GM15510 (cell line): ENCODE data around the gene ARHGAP21.

ENCODE experiments used
- POLR2A ChIP-seq: IDR thresholded peaks from 3 replicates; pipeline ENCODE4 v1.6.1; 2011; ENCODE audit warnings: borderline replicate concordance; ENCODE audit not compliant: insufficient read length; ENCODE audit errors: extremely low read depth

Gene ARHGAP21

DNA sequence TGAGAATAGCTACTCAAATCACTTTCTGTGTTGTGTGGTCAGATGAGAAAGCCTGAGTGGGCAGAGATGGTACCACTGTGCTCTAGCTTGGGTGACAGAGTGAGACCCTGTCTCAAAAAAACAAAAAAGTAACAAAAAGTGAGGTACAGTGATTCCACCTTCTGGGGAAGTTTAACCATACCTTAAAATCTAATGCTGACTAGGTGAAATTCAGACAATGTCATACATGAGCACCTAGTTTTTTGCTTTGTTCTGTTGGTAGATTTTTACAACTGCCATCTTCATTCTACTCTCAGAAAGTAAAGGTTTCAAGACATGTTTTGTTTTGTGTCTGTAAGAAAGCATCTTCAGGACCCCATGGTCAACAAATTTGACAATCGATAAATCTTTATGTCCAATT is 144.2 kb downstream of the ARHGAP21 start:
- TF ChIP-seq POLR2A, result no peak

DNA sequence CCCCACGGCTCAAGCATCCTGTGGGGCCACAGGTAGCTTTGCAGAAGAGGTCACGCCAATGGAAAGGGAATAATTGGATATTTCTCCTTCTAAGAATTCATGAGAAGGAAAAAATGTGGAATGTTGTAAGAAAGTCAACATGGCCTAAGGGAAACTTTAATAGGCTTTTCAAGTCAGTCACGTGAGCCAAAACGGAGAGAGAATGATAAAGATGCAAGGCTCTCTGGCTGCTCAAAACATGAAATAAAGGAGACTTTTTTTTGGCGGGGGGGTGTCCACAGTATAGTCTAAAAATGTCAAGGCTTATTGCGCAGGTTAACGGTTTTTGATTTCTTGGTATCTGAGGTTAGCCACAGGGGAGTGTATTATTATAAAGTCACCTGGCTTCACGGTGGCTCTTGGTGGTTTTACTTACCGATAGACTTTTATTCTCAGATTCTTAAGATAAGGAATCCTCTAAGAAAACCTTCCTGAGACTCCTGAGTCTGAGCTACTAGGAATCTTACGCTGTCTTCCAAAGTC is 148.1 kb downstream of the ARHGAP21 start:
- TF ChIP-seq POLR2A, result no peak

DNA sequence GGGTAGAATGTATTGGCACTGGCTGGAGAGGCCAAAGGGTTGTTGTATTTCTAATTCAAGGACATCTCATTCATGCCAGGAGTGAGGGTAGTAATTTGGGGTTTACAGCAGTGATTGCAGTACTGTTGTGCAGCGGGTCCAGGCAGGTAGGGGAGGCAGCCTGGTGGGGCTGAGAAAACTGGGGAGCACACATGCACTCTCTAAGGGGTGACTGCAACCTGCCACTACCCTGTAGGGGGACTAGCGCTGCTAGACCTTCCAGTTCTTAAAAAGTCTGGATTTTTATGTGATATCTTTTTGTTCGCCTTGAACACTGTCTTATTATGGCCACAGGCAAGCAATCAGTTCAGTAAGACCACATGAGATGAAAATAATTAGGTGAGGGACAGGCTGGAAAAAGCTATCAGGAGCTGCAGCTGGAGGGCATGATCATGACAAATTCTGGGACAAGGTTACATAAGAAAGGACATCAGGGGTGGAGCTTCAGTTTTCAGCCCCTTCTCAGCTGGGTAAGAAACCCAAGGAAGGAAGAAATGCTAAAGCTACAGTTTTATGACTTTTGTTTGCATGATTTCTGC is 149.0 kb downstream of the ARHGAP21 start:
- TF ChIP-seq POLR2A, result no peak

DNA sequence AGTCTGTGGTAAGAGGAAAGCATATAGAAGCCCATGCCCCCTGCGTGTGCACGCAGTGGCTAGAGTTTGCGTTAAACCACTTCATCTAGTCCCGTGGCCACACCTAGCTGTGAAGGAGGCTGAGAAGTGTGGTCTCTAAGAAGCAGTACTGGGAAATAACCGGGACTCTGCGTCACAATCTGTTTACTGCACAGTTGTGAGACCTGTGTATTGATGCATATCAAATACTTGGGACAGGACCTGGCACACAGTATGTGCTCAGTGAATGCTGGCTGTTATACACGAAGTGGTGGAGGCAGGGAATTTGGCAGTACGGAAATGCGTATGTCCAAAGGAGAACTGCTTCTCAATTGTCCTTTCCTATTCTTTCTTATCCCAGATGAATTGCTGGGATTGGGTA is 149.5 kb downstream of the ARHGAP21 start:
- no peak for TF ChIP-seq POLR2A

DNA sequence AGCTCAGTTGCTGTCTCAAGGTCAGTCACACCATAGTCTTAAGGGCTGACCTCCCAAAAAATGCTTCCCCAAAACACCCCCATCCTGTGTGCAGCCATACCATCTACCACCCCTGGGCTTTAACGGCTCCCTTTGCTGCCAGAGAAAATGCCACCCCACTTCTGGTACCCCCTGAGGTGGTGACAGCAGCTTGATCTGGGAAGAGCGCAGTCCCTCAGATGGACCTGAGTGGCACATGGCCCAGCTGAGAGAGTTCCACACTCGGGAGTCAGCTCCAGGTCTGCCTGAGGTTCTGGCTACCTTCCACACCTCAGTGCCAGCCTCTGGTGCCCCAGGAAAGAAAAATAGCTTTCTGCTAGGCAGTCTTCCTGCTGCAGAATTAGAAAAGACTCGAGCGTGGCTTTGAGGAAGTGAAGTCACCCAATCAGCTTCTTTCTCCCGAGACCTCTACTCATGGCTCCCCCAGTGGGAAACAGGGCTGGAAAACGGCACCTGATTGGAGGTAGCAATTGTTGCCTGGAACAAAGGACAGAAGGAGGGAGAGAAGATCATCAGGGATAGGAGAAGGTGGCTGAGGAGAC is 151.7 kb downstream of the ARHGAP21 start:
- TF ChIP-seq POLR2A, result no peak

DNA sequence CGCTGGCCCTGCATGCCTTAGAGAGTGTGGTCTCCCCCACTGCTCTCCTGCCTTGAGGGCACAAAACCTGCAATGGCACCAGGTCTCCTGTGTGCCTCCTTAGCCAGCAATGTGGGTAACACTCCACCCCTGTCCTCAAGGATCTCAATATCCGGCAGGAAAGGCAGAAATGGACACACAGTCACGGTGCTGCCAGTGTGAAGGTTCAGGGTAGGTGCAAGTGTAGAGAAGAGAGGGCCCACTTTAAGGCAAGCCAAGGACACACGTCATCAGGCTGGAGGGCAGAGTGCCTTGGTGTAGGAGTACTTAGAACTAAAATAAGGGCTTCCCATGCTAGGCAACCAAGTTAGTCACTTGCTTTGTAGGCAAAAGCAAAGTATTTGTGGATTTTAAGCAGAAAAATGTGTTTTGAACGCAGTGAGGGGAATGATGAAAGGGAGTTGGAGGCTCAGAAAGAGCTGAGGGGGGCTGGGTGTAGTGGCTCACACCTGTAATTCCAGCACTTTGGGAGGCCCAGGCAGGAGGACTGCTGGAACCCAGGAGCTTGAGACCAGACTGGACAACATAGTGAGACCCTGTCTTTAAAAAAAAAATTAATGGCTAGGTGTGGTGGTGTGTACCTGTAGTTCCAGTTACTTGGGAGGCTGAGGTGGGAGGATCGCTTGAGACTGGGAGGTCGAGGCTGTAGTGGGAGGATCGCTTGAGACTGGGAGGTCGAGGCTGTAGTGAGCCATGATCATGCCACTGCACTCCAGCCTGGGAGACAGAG is 152.8 kb downstream of the ARHGAP21 start:
- no peak for TF ChIP-seq POLR2A

DNA sequence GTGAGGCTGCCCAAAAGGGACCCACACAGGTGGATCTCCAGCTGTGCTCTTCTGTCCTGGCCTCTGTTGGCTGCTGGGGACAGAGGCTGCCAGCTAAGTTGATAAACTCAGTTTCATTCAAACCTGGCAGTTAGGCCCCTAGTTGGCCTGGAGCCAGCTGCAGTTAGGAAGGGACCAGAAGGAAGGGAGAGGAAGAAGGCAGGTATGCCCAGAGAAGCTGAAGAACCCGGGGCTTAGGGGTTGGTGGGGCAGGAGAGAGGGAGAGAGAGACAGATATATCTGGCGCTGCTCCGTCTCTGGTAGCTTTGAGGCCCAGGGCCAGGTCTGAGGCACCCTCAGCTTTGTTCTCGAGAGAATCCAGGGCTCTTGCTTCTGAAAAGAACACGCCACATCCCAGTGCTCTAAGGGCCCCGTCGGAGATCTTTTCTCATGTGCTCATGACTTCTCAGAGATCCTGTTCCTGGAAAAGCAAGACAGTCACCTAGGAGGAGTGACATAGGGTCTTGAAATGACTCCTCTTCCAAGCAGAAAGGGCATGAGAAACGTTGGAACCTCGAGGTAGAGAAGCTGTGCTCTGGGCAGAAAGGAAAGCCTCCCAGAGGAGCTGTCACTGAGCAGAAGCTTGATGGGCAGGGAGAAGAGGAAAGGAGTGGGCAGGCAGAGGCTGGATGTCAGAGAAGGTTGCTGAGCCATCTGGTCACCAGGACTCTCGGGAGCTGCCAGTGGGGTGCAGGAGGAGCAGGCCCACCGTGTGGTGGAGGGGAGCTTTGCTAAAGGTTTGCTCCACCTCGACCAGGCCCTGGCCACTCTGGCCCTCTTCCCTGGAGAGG is 153.6 kb downstream of the ARHGAP21 start:
- TF ChIP-seq POLR2A, result no peak

DNA sequence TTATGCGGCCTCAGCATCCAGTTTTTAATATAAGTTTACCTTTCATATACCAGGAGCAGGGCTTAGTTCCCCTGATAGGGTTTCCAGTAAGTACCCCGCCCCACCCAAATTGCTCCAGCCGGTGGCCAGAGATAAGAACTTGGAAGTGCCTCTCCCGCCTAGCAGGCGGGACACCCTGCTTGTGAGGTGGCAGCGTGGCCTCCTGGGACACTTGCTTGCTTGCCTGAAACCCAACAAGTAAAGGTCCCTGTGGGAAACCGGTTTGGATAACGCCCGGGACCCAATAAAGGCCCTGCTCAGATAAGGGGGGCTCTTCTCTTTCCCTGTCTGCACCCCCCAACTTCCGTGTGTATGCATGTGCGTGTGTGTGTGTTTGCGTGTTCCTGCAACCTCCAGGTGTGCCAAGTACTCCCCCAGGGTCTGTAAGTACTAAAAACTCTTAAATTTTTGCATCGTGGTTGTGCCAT is 154.3 kb downstream of the ARHGAP21 start:
- TF ChIP-seq POLR2A, result no peak

DNA sequence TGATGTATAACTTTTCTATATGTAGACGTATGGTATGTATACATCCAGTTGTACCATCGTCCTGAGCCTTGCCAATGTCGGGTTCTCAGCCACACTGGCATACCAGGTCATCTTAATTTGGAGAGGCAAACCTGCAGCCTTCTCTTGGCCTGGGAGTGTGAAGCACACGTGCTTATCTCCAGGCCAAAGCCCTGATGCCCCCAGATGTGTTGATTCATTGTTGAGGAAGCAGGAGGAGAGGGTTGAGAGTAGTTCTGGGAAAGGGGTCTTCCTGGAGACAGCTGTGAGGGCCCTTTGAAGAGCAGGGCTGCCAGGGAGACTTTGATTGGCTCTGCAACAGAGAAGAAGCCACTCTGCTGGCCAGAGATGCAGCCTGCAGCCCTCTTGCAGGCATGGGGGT is 155.6 kb downstream of the ARHGAP21 start:
- no peak for TF ChIP-seq POLR2A

DNA sequence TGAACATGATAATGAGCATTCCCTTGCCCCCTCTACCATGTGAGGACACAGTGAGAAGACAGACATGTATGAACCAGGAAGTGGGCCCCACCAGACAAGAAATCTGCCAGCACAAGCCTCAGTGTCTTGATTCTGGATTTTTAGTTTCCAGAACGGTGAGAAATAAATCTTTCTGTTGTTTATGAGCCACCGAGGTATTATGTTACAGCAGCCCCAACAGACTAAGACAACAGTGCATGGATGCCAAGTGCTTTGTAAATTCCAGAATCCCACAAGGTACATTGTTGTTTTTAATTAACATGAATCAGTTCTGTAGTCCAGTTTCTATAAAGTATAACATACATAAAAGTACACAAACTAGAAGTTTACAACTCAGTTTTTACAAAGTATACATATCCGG is 162.2 kb downstream of the ARHGAP21 start:
- no peak for TF ChIP-seq POLR2A

DNA sequence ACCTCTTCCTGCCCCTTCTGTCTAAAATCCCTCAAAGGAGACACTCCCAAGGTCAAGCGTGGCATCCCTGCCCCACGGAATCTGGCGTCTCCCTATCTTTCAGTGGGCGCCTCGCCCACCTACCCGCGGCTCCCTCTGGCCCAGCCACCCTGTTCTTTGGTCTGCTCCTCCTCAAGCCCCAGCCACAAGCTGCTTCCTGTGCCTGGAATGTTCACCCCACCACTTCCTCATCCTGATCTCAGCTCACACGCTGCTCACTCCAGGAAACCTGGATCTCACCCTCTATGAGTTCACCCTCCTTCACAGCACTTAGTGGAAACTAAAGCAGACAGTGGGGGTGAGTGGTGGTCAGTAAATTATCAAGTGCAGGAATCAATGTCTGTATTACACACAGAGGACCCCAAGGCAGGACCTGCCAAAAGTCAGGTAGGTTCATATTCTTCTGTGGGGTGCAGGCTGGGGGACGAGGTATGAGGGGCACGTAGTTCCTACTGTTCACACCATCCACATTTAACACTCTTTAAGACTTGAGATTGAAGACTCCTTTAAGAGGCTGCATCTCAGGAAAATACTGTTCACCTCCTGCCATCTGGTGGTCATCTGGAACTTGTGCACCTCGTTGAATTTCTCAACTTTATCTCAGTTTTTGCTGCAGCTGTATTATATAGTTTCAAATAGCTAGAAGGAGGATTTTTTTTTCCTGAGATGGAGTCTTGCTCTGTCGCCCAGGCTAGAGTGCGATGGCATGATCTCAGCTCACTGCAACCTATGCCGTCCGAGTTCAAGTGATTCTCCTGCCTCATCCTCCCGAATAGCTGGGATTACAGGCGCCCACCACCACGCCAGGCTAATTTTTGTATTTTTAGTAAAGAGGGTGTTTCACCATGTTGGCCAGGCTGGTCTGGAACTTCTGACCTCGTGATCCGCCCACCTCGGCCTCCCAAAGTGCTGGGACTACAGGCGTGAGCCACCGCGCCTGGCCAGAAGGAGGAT is 166.6 kb downstream of the ARHGAP21 start:
- no peak for TF ChIP-seq POLR2A

DNA sequence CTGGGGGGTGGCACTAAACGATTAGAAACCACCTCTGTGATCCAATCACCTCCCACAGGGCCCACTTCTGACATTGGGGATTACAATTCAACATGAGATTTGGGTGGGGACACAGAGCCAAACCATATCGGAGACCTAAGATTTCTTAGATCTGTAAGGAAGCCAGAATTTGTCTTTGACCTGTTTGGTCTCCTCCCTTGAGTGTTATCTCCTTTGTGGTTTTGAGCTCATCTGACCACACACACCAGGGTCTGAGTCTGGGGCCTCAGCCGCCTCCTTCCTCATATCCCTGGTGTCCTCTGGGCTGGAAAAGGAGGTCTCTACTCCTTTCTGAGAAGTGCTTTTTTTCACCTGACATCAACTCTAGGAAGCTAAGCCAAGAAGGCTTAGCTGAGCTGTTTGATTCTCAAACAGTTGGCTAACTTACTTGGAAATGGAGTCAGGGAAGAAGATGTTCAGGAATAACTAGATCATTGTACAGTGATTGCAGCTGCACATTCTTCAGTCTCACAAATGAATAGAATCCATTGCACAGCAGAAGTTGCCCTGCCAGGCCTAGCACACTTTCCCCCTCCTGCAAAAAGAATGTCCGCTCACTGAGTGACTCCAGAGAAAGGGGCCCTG is 167.4 kb downstream of the ARHGAP21 start:
- no peak for TF ChIP-seq POLR2A

DNA sequence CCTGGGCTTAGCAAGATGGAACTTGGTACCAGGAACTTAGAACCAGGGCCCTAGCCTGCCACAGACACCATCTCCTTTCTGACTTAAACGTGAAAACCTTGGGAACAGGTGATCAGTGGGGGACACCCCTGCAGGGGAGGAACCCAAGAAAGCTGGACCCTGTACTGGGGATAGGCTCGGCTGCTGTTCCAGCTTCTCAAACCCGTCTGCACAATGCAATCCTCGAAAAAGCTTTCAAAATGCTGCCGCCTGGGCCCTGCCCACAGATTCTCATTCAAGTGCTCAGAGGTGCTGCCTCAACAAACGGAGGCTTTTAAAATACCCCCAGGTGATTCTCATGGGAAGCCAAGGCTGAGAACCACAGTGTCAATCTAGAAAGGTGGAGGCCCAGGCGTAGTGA is 169.7 kb downstream of the ARHGAP21 start:
- TF ChIP-seq POLR2A, result no peak
